CD1c-positive myeloid dendritic cell (primary cell): ENCODE results near the gene LRIG3.
"Not testable (repeated sequence)": the region's sequence is repeated elsewhere in the genome, so short reads cannot be mapped to it uniquely, and the experiment has no call there.

Experiments used
- DNase-seq: peaks from one replicate; pipeline ENCODE4 v3.0.0-alpha.2; 2016; ENCODE audit errors: extremely low spot score

Gene LRIG3

GRCh38 chr12:58930770-58931324, 10.5 kb upstream of the LRIG3 start:
- no peak for DNase-seq

DNA sequence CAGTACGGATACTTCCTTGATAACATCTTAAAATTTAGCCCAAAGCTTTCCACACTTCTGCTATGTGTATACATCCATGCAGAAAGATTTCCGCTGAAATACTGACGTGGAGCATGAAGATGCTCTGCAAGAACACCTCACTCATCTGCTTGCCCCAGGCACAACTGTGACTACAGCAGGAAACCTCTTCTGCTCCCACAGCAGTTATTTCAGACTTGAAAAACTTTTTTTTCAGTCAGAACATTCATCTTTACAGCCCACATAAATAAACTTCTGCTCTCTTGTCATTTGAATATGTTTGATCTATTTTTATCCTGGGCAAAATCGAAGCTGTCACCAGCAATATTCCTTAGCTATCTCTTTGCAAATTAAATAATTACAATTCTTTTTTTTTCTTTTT, 6.8 kb upstream of the LRIG3 start:
- DNase-seq, result no peak

GRCh38 chr12:58926586-58926985, 6.3 kb upstream of the LRIG3 start:
- no peak for DNase-seq

GRCh38 chr12:58925751-58926150, 5.4 kb upstream of the LRIG3 start:
- DNase-seq, result no peak

DNA sequence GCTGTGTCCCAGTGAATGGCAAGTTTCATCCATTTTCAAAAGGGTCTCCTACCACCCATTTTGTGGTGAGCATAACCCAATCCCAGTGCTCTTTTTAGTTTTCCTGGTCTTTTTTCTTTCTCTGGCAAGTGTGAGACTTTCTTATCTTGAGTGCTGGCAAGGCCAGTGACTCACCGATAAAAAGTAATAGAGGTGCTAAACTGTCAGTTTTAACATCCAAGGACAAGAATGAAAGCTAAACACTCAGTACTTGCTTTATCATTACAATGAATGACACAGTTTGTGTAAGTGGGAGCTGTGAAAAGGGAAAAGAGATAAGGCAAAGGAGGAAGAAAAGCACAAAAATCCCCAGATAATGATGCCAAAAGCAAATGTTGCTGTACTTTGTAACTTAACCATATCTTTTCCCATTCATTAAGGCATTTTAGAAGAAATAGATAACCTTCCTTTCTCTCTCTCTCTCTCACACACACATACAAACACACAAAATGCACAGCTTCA, 4.9 kb upstream of the LRIG3 start:
- no peak for DNase-seq

- no peak for DNase-seq
Observed at GRCh38 chr12:58924652-58925051, 4.3 kb upstream of the LRIG3 start.

DNA sequence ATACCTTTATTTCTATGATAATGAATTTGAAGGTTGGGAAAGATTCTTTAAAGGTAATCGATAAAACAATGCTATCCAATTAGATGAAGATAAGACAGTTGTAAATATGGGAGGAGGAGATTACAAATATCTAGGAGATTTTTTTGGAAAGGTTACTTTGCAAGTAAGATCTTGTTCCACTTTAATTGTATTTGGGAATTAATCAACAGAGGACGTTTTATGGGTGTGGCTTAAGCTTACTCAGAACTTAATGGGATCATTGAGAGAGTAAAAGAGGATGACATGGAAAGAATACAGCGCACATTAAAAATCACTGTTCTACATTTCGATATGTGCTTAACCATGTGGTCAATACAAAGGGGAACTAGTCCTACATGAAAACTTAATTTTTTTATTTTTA, 3.5 kb upstream of the LRIG3 start:
- DNase-seq, result no peak

GRCh38 chr12:58922849-58923248, 2.5 kb upstream of the LRIG3 start:
- DNase-seq, result no peak

- DNase-seq, result no peak
Observed at GRCh38 chr12:58920961-58921861, 907 bp upstream of the LRIG3 start.

- DNase-seq, result no peak
Observed at GRCh38 chr12:58919231-58920101, 838 bp downstream of the LRIG3 start.

DNA sequence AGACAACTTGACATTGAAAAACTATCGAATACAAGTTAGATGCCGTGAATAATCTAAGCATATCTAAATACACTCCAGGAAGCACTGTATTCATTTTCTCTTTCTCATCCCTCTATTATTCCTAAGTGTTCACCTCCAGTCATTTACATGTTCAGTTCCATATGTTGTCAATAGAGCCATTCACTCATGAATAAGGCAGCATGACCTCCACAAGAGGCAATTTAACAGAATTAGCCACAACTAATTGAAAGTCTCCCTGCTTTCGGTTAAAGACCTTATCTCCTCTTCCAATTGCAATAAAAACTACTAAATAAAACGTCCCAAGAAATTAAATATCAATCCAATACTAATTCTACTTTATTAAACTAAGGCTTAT, 1.8 kb downstream of the LRIG3 start:
- DNase-seq, result no peak

- no peak for DNase-seq
Observed at GRCh38 chr12:58917699-58918468, 2.4 kb downstream of the LRIG3 start.

DNA sequence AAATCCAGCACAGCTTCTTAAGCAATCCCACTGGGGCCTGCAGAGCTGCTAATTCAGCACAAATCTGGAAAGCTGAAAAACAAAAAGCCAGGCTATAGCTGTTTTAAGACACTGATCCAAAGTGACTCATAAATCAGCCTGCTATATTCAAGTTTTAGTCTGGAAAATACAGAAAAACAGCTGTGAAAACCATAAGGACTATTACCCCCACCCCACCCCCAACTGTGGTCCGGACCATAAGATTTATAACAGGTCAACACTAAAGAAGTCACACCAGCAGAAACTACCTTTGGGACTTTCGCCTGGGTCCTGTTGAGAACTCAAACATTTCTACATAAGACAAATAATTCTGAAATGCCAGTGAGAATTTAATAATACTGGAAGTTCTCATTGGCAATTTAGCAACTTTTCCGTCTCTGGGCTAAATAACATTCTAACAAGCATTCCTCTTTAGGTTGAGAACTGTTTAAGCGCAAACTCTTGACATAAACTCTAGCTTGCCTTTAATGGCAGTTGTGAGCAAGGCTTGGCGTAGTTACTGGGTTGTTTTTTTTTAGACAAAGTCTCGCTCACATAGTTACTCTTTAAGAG, 3.3 kb downstream of the LRIG3 start:
- no peak for DNase-seq

DNA sequence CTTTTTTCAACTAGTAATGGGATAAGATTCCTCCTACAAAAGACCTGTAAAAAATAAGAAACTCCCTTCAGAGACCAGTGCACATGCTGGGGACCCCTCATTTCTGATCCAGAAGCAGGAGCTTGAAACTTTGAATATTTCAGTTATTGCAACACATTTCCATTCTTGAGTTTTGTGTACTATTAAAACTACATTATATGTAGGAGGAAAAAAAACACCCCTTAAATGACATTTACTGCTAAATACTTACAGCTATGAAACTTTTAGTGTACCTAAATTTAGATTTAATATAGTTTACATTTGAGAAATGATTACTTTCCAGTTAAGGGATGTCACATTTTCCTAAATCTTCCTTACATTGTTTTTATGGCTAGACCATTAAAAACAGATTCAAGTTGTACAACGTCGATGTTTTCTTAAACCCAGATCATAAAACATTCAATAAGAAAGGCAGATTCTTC, 4.1 kb downstream of the LRIG3 start:
- no peak for DNase-seq

DNA sequence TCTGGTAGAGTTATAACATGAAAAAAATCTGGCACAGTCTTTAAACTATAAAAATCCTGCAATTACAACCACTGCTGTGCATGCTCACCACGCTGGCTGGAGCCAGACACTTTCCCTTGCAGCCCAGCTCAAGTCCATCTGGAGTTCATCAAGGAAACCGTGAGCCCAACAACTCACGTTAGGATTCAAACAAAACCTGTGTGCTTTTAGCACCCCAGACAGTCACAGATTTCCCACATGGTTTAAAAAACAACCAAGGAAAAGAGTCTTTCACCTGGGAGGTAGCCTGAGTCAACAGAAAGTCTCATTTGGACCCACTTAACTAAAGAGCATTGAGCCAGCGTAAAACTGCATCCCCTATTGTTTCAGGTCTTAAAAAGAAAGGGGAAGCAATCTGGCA, 4.7 kb downstream of the LRIG3 start:
- DNase-seq, result no peak

DNA sequence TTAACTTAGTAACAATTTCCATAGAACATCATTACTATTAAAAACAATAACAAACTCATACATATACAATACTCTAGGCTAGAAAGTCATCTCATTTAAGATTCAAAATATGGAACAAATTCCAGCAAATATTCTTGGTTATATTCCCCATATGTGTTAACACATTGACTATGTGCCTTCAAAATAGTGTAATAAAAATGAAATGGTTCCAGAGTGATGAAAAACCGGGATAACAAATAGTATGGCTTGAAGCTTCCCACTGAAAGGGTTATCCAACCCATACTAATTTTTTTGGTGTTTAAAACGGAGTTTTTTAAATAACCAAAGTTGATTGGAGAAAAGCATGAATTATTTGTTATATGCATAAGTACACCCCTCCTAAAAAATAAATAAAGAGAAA, 5.3 kb downstream of the LRIG3 start:
- no peak for DNase-seq

GRCh38 chr12:58914457-58914856, 5.8 kb downstream of the LRIG3 start:
- no peak for DNase-seq

DNA sequence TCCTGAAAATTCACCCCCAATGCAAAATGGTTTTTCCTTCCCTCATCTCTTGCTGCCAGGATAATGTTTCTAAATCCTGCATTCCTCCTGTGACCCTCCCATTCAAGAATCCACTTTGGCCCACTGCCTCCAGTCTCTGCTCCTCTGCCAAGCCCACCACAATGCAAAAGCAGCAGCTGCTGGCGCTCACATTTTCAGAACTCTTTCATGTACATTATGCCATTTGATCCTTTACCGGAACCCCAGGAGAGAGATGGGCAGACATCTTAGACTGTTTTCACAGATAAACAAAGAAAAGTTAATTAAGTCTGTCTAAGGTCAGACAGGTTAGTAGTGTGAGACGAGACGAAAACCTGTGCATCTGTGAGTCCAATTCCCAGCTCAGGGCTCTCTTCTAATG, 12.9 kb downstream of the LRIG3 start:
- no peak for DNase-seq

- DNase-seq, result no peak
Observed at GRCh38 chr12:58906917-58907316, 13.4 kb downstream of the LRIG3 start.

- DNase-seq, result no peak
Observed at GRCh38 chr12:58905422-58905821, 14.9 kb downstream of the LRIG3 start.

GRCh38 chr12:58902726-58903125, 17.6 kb downstream of the LRIG3 start:
- not testable (repeated sequence) for DNase-seq
